HG03039 (cell line): ENCODE results near the gene OAS1.

ENCODE experiments used
- ATAC-seq: cut with Tn5 transposase; IDR thresholded peaks from one replicate; pipeline ENCODE4 v1.9.1; 2021; ENCODE audit warnings: mild to moderate bottlenecking, moderate library complexity; ENCODE audit not compliant: unreplicated experiment

OAS1 gene

DNA sequence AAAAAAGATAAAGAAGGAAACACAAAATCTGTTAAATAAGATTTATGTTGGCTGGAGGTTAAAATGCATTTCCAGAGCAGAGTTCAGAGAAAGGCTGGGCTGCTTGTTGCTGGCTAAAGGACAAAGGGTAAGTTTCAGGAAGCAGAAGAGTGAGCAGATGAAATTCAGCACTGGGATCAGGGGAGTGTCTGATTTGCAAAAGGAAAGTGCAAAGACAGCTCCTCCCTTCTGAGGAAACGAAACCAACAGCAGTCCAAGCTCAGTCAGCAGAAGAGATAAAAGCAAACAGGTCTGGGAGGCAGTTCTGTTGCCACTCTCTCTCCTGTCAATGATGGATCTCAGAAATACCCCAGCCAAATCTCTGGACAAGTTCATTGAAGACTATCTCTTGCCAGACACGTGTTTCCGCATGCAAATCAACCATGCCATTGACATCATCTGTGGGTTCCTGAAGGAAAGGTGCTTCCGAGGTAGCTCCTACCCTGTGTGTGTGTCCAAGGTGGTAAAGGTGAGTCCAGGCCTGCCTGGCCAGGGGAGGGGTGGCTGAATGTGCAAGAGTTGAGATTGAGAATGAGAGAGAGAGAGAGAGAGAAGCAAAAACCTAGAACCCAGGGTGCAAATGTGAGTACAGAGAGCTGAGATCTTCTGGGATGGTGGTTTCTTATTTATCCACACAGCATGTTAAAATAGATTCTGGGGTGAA, at the start of gene OAS1:
Gene OAS1 (plus strand): TSS at position 251 of the 703 bp plus-strand sequence. CDS start 78 bp downstream, at position 329.
- peak; percentile 75 for ATAC-seq

DNA sequence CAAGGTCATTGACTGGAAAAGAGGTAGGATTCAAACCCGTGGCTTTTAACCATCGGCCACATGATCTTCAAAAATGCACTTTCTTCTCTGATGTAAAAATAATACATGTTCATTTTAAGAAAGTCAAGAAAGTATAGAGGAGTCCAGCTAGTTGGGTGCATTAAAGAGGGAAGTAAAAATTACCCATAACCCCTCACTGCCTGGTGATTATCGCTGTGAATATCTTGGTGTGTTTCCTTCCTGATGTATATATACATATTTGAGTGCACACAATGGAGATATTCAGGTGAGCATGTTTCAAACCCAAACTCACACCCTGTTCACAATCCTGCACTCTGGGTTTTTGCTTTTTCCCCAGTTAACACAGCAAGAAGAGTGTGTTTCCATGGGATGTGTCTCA, 47.5 kb upstream of the OAS1 start:
- no peak for ATAC-seq

DNA sequence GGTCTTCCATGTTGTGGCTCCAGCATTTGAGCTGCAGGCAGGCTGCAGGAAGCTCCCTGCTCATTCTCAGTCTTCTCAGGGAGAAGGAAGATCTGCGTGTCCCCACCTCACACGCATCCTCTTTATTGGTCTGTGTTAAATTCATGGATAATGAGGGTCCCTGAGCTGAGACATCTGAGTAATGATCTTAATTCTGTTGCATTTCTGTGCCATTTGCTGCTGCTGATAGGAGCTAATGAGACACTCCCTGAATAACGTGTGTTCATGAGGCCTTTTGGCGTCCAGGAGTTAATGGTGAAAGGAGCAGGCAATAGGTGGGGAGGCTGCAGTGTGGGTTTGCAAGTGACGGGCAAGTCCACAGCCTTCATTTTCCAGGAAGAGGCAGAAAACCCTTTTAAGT, 46.6 kb upstream of the OAS1 start:
- ATAC-seq, result no peak

DNA sequence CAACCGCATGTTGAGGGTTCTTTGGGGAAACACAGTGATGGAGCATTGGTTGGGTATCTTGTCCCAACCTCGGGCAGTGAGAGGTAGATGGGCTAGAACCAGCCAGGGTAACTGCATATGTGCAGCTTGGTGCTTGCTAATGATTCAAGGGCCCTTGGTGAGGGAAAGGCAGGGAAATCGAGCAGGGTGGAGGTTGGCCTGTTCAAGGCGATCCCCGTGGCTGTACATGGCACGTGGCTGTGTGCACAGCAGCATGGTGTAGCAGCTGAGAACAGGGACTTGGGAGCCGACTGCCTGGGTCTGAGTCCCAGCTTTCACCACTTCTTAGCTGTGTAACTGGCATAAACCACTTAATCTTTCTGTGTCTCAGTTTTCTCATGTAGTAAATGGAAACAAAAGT, 45.5 kb upstream of the OAS1 start:
- no peak for ATAC-seq

DNA sequence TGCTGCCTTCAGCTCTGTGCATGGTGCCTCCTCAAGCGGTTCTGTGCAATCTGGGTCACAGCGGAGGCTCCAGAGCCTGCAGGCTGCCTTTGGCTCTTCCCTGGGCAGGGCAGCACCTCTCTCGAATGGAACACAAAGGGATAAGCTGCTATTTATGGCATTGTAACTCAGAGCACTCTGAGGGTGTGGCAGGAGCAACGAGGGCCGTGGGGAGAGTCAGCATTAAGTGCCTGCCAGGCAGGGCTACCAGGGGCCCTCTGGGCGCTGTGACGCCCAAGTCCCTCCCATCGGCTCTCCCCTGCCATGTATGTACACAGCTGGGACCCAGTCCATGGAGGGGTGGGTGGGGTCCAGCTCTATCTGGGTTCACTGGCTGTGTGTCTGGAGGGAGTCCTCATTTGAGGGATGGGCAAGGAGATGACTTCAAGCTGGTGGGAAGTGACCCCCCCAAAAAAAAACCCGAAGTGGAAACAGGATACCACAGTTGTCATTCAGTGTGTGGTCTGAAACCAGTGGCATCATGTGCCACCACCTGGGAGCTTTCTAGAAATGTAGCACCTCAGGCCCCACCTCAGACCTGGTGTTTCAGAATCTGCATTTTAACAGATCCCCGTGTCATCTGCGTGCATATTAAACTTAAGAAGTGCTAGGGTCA, 44.0 kb upstream of the OAS1 start:
- ATAC-seq, result no peak

DNA sequence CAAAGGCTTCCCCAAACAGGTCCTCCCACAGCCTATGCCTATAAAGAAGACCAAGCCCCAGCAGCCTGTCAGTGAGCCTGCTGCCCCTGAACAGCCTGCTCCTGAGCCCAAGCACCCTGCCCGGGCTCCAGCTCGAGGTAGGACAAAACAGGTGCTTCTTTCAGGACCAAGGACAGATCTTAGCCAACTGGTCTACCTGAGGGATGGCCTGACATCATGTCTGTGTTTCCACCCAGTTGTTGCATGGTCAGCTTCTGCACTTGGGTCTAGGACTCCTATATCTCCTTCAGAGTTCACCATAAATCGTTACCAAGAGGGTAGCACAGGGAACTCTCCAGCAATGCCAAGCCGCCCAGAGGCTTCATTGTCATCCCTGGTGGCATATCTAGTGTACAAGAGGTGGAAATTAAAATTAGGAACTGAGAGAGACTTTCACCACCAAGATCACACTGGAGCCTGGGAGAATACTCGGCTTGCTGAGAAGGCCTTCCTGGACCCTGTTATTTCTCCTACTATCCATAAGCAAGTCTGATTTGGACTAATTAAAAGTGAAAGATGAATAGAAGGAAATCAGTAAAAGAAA, 38.2 kb upstream of the OAS1 start:
- no peak for ATAC-seq

DNA sequence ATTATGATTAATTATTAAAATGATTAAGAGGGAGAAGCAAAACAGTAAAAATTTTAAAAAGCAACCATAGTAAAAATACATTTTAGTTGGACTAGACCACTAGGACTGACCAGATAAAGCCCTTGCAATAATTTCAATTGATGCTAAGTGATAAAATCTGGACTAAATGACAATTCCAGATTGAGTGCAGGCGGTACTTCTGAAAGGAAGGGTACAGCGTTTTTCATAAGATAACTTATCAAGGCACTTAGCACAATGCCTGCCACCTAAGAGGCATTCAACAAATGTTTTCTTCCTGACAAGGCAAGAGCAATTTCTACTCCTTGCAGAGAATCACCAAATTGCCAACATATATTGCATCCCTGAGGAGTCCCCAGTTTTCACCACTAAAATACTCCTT, 37.7 kb upstream of the OAS1 start:
- ATAC-seq, result no peak

DNA sequence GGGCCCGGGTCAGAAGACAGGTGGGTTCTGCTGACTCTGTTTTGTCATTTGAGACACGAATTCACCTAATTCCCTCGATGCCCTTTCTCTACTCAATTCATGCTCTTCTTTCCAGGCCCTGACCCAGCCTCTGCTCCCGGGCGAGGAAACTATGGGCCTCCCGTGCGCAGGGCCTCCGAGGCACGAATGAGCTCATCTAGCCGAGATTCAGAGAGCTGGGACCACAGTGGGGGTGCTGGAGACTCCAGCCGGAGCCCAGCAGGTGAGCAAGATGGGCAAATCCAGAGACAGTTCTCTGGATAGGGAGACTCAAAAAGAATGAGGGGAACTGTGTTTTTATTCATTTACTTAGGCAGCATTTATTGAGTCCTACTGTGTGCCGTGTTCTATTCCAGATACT, 37.0 kb upstream of the OAS1 start:
- no peak for ATAC-seq

DNA sequence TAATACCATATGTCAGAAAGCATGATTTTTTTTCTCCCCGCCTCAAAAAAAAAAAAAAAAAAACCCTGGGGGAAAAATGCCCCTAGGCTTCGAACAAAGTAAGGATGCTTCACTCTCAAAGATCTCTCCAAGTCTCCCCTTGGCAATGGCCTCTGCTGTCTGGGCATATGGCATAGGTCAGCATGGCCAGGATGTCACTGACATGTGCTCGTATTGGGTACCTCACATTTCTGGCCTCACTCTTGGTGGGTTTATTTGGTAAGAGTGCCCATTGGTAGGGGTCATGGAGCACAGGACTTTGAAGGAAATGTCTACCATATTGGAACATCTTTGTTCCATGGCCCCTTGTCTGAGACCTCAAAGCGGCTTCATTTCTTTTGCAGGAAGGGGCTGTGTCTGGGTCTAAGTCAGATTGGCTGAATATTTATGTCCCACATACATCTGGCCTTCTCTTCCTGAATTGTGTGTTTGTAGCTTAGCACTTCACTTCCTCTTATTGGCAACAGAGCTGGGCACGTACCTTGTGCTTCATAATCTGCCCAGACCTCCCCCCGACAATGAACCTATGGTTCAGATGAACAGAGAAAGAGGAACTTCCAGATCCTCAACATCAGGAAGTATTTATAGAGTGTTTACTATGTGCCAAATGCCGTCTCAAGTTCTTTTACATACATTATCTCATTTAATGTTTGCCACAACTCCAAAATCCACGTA, 36.3 kb upstream of the OAS1 start:
- ATAC-seq, result no peak

DNA sequence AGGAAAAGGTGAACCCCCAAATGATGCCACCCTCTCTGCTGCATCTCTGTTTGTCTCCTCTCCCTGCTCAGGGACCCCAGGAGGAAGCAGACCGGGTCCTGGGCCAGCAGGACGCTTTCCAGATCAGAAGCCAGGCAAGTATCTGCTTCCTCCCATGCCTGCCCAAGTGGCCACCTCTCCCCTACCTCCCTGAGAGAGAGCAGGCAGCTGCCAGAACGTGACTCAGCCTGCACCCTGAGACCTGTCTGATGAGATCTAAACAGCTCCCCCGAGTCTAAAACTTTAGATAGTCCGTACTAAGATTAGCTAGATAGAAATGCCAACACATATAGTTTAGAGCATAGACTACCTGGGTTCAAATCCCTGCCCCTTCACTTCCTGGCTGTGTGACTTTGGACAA, 31.2 kb upstream of the OAS1 start:
- no peak for ATAC-seq

DNA sequence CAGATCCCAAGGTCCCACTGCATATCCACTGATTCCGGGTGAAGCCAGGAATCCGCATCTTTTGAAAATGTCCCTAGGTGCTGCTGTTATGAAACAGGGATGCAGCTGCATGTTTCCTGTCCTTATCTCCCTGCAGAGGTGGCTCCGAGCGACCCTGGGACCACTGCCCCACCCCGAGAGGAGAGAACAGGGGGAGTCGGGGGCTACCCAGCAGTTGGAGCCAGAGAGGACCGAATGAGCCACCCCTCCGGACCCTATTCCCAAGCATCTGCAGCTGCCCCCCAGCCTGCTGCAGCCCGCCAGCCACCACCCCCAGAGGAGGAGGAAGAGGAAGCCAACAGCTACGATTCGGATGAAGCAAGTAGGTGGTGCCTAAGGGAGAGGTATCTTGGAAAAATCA, 30.3 kb upstream of the OAS1 start:
- no peak for ATAC-seq

DNA sequence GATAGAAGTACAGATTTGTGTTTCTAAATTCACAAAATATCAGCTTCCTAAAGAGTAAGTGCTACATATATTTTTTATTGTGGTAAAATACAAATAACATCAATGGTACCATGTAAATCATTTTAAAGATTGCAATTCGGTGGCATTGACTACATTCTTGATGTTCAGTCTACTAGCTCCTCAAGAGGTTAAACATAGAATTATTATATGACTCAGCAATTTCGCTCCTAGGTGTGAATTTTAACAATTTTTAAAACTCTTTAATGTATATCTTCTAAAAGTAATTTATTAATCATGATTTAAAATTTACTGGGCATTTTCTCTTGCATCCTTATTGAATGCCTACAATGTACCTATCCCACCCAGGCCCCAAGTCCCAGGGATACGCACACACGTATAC, 29.8 kb upstream of the OAS1 start:
- ATAC-seq, result no peak

DNA sequence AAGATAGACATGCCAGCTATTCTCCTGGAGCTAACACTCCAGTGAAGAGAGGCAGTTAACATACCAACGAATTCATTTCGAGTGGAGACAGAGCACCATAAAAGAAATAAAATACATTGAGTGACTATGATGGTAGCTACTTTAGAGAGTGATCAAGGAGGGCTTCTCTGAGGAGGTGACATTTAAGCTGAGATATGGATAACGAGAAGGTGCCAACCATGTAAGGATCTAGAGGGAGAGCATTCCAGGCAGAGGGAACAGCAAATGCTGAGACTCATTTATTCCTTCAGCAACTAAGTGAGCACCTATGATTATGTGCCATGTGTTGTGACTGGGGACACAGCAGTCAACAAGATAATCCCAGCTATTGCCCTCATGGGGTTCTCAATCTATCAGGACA, 28.3 kb upstream of the OAS1 start:
- ATAC-seq, result no peak

DNA sequence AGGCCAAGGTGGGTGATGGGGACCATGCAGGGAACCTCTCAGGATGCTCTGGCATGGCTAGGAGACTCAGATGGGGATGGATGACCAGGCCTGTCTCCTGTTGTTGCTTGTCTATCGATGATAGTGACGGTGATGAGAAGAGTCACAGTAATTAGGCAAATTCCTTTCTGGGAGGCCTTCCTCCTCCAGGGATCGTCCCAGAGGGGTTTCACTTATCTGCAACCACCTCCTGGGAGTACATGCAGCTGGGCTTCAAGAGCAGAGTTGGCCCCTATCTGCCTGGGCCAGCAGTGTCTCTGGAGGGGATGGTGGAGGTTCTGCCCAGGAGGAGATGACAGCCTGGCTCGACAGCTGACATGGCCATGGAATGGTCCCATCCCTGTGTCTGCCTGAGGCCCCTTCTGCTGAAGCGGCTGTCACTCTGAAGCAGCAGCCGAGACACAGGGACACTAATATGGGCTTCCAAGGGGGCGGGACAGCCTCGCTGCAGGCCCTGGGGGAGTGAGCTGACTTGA, 27.5 kb upstream of the OAS1 start:
- no peak for ATAC-seq

DNA sequence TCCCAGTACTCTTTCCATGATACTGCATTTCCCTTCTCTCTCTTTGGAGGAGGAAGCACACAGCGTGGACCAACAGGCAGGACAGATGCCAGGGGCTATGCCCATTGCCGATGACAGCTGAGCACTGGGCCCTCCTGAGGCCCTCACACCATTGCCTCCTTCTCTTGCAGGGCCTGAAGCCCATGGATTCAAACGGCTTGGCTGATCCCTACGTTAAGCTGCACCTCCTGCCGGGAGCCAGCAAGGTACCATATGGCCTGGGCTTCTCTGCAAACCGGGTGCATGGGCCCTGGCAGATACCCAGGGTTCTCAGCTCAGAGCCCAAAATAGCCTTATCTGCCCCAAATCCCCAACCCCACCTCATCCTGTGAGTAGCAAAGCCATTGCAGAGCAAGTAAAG, 25.2 kb upstream of the OAS1 start:
- ATAC-seq, result no peak

DNA sequence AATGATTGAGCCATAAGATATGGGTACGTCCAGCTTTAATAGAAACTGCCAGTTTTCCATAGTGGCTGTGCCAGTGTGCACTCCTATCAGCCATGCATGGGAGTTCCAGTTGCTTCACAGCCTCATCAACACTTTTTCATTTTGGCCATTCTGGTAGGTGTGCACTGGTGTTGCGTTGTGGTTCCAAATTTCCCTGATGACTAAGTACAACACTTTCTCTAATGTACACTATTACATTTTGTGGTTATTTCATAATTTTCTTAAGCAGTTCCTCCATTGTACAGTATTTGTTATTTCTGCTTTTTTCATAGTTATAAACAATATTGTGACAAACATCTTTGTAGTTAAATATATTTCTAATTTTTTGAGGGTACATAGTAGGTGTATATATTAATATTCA, 21.5 kb upstream of the OAS1 start:
- no peak for ATAC-seq

DNA sequence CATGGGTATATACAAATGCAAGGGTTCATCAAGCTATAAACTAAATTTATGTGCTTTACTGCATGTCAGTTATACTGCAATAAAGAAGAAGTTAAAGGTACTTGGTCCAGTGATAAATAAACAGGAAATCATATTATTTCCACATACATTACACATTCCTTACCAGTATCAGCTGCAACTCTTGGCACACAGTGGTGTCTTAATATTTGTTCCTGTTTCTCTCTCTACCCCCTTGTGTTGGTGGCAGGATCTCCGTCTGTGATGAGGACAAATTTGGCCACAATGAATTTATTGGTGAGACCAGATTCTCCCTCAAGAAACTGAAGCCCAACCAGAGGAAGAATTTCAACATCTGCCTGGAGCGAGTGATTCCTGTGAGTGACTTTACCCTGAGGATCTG, 19.2 kb upstream of the OAS1 start:
- ATAC-seq, result no peak

DNA sequence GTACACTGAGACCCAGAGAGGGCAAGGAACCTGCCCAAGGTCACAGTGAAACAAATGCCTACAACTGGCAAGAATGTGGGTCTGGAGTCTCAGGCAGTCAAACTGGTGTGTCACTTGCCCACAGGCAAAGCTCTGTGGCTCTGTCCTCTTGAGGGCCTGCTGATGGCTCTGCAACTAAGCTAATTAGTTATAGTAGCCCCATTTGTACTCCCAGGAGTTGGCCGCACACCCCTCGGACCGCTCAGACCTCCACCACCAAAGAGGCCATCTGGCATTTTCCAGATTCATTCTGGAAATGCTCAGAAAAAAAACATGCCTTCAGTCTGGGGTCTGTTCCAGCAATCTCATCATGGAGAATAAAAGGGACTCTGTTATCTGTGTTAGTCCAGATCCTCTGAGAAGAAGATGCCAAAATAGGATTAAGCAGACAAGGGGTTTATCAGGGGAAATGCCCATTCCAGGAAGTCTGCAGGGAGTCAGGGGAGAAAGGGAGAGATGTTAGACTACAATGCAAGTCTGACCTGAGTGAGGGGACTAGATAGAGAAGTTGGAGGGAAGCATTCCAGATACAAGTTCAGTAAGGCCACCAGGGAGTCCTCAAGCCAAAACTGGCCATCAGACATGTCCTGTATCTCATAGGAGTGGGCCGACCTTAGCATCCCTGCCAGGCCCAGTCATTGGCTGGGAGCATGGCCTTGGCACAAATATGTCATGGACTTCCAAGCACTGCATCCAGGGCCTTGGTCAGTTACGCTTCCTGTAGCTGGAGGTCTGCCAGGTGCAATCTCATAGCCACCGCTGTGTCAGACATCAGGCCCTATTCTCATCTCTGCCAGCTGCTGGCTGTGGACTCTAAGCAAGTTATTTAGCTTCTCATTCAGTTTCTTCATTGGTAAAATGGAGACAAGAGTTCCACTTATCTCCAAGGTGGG, 15.4 kb upstream of the OAS1 start:
- ATAC-seq, result no peak

DNA sequence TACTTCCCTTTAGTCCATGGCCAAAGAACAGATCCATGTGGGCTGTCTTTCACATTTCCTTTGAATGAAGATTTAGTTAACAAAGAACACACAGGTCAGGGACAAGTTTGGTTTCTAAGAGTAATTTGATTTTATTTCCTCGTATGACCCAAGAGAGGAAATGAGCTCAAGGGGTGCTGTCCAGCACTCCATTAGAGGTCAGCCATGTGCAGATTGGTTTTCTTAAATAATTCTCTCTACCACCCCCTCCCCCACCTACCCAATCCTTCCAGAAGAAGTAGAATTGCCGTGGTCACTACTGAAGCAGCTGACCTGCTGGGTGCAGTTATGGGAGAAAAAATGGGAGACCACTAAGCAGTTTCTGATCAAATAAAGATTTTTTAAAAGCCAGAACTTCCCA, 13.9 kb upstream of the OAS1 start:
- no peak for ATAC-seq

DNA sequence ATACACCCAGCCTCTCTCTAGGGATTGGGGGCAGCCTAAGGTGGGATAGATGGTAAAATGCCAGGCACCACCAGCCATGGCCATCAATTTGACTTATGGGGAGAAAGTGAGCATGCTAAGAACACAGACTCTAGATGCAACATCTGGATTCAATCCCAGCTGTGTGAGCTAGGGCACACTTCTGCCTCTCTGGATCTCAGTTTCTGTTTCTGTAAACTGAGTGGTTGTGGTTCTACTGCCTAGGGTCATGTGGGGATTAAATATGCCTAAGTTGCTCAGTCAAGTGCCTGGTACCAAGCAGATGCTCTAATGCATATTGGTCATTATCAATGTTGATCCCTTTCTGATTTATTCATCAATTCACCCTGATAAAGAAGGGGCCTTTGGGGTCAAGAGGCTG, 12.6 kb upstream of the OAS1 start:
- no peak for ATAC-seq

DNA sequence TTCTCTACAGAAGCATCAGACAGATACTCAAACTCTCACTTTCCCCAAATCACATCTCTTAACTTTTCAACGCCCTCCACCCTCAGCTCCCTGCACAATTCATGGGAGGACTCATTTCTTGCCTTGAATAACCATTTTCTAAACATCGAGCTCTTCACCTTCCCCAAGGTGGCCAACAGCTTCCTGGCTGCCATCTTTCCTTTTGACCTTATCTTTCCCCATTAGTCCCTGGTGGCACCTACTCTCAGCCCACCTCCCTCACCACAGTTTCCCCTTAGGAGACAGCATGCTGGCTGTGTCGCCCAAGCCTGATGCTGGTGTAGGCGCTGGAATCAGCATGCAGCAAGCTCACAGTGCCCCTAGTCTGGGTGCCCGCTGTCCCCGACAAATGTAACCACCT, 8.4 kb upstream of the OAS1 start:
- no peak for ATAC-seq
